GM21390 (cell line): ENCODE data around the gene RPL28.

ENCODE experiments used
- ATAC-seq: cut with Tn5 transposase; IDR thresholded peaks from one replicate; pipeline ENCODE4 v1.9.1; 2021; ENCODE audit not compliant: unreplicated experiment

The RPL28 gene

GRCh38 chr19:55353356-55353802, 32.4 kb upstream of the RPL28 start:
- ATAC-seq = no peak

- no peak for ATAC-seq
Observed at GRCh38 chr19:55353803-55354697, 31.7 kb upstream of the RPL28 start.

GRCh38 chr19:55354698-55355212, 31.0 kb upstream of the RPL28 start, which contains the start of gene COX6B2:
Gene COX6B2 (minus strand): TSS chr19:55354719. CDS start chr19:55354521, 198 bp downstream.
- ATAC-seq = no peak

GRCh38 chr19:55355213-55355821, 30.4 kb upstream of the RPL28 start:
- ATAC-seq = no peak

GRCh38 chr19:55358493-55358892, 27.2 kb upstream of the RPL28 start:
- no peak for ATAC-seq

- ATAC-seq = no peak
Observed at GRCh38 chr19:55358943-55359908, 26.5 kb upstream of the RPL28 start.

- no peak for ATAC-seq
Observed at GRCh38 chr19:55360902-55361301, 24.8 kb upstream of the RPL28 start.

GRCh38 chr19:55362174-55362989, 23.4 kb upstream of the RPL28 start:
- no peak for ATAC-seq

GRCh38 chr19:55362990-55363716, 22.6 kb upstream of the RPL28 start, which contains the start of gene GARIN5B:
Gene GARIN5B (minus strand): TSS chr19:55363260. CDS start chr19:55363066, 194 bp downstream.
- no peak for ATAC-seq

- no peak for ATAC-seq
Observed at GRCh38 chr19:55365245-55365644, 20.5 kb upstream of the RPL28 start.

- no peak for ATAC-seq
Observed at GRCh38 chr19:55365964-55366363, 19.8 kb upstream of the RPL28 start.

GRCh38 chr19:55366790-55367189, 18.9 kb upstream of the RPL28 start:
- ATAC-seq = no peak

- ATAC-seq = no peak
Observed at GRCh38 chr19:55368106-55368505, 17.6 kb upstream of the RPL28 start.

GRCh38 chr19:55368701-55369563, 16.8 kb upstream of the RPL28 start:
- no peak for ATAC-seq

GRCh38 chr19:55369653-55370304, 16.0 kb upstream of the RPL28 start:
- ATAC-seq = no peak

- ATAC-seq = no peak
Observed at GRCh38 chr19:55370305-55370988, 15.3 kb upstream of the RPL28 start, which contains the start of gene IL11. Gene IL11 (minus strand): TSS chr19:55370463. CDS start chr19:55370310, 153 bp downstream.
